ENCODE results near the gene NTRK1.

DNA sequence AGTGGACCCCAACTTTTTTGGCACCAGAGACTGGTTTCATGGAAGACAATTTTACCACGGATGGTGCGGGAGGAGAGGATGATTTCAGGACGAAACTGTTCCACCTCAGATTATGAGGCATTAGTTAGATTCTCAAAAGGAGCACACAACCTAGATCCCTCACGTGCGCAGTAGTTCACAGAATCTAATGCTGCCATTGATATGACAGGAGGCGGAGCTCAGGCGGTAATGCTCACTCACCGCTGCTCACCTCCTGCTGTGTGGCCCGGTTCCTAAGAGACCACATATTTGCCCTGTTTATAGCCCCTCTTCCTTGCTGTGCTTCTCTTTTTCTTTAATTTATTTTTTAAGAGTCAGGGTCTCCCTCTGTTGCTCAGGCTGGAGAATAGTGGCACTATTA lies 4.6 kb downstream of the NTRK1 start:
- no peak for TF ChIP-seq CTCF (IDR thresholded peaks at IDR 0.05)
- no peak for TF ChIP-seq POLR2A (IDR thresholded peaks at IDR 0.05)

All from testis (tissue), 2 donors.